ENCODE data around the gene UNC5B.

The UNC5B gene

DNA sequence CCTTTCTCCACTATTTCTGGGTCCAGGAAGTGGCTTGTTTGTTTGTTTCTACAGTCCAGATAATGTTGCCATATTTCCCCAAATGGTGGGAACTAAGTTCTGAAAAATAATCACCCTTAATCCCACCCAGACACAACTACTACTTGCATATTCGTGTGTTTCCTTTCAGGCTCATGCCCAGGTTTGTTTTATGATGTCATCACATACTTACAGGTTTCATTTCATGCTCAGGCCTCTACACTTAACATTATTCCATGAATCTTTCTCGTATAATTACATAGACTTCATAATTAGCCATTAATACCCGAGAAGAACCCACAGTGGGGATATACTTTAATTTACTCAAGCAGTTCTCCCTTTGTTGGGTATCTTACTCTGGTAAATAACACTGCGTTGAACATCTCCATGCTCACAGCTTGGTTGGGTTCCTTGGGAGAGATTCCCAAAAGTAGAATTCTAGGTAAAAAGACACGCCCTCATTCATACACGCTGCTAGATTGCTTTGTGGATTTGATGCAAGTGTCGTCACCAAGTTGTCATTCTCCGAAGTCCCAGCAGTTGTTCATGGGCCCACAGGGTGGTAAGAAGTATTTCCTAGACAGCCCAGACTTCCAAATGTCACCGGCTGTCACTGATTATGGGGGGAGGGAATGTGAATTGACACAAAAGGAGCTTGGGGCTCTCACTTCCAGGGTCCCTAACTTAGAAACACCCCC is 42.6 kb downstream of the UNC5B start:
- no peak for DNase-seq (ENCODE audit: low spot score)

DNA sequence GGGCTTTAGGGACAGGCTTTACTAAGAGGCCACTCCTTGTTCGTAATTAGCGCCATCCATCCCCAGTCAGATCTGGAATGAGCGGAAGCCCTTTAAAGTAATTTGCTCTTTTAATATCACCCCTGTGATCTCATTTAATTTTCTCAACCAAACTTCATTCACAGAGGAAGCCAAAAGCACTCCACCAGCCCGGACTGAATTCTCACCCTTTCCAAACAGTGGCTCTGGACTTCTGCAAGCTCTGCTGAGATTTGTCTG is 43.1 kb downstream of the UNC5B start:
- DNase-seq (ENCODE audit: low spot score) = no peak

DNA sequence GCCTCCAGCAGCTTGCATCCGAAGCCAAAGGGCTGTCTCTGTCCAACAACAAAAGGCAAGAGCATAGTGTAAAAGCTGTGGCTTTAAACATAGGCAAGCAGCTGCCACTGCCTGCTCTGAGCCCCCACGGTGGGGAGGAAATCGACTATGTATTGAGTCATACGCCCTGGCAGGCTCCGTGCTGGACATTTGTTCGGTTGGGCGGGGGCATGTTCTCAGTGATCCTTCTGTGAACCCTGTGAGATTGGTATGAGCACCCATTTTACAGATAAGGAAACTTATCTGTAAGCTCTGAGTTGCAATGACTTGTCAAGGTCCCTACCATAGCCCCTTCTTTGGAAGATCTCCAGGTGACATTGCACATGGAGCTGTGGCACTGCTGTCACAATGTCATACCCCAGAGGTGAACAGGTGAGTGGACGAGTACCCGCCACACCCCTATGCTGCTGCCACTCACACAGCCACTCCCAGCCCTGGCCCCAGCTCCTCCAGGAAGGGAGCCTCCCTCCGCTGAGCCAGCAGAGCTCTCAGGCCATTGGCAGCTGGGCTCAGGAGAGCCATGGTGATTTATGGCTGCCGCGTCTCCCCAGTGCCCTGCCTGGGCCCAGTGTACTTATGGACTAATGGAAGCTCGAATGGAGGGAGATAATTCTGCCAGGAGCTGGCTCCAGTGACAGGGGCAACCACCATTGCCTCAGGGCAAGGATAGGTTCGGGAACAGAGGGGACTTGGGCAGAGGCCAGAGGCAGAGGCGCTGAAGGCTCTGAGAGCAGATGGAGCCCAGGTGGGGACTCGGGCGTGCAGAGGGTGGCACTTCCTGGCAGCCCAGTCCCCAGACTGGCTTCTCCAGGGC is 43.7 kb downstream of the UNC5B start:
- no peak for DNase-seq (ENCODE audit: low spot score)

DNA sequence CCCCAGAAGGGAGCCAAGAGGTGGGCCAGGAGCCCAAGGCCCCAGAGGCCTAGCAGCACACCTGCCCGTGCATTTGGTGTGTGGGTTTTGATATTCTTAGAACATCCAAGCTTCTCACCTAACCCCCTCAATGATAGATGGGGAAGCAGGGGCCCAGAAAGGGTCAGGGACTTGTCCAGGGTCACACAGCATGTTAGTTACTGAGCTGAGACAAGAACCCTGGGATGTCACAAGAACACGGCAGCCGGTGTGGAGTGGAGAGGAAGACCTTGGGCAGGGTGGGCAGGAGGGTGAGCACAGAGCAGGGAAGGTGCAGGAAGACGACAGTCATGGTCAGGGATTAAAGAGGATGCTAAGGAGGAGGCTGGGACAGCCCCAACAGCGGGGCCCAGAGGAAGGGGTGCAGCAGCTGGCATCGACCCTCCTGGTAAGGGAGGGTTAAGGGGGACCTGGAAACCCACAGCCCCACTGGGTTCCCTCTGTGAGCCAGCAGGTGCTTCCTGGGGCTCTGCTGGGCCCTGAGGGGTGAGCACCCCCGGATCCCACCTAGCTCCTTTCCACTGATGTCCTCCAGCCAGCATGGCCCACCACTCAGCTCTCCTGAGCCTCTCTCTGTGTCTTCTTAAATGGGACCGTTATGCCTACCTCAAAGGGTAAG is 44.4 kb downstream of the UNC5B start:
- DNase-seq (ENCODE audit: low spot score) = no peak

DNA sequence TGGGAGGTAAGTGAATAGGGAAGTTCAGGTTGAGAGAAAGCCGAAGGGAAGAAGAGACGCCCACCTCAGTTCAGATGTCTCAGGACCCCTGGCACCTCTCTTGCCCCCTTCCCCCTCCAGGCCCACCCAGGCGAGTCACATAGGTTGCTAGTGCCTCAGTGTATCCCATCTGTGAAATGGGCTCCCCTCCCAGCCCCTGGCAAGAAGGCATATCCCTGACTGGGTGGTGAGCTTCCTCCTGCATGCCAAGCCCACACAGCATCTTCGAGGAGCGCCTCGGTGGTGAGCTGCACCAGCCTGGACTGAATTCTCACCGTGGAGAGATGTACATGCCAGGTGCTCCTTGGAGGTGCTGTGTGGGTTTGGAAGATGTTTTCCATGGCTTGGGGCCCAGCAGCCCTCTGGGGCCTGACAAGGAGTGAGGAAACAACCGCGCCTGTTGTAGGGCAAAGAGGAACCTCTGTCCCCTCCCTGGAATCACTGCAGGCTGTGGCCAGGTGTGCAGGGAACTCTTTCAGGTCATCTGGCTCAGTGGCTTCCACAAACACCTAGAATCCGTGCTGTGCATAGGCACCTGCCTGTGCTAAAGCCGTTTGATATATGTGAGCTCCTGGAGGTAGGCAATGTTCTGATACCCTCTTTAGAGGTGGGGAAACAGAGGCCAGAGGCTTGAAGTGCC is 45.1 kb downstream of the UNC5B start:
- DNase-seq (ENCODE audit: low spot score) = no peak

DNA sequence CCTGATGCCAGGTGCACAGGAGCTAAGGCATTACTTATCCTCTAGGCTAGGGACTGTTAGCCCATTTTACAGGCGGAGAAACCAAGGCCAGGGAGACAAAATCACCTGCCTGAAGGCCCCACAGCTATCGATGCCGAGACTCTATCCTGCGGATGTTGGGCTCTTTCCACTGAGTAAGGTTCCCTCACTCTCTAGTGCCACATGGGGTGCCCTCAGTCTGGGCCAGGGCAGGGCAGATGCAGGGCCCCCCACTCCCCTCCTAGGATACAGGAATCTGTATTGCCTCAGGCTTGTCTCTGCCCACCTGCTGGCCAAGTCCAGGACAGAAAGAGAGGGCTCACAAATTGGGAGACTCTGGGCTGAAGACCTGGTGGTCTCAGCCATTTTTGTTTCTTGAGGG is 45.7 kb downstream of the UNC5B start:
- no peak for DNase-seq (ENCODE audit: low spot score)

DNA sequence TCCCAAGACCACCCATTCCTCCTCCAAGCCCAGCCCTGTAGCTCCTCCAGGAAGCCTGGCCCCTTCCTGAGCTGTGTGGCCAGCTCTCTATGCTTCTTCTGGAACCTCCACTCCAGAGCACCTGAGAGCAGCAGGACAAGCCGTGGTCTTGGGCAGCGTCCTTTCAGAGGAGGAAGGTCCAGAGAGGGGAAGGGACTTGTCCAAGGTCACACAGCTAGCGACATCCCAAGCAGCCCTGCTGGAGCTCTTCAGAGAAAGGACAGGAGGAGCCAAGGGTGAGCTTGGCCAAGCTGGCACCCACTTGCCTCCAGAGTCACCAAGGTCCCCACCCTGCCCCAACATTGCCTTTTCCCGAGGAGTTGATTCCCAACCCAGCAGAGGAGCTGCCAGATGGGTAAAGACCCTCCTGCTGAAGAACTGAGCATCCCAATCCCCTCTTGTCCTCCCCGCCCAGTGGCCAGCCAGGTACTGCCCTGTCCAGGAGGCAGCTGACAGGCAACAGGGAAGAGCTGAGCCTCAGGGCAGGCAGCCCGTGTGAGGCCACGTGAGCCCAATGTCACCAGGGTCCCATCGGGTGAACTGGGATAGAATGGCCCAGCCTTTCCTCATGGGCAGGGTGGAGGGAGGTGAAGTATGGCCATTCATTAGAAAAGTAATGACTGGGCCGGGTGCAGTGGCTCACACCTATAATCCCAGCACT is 46.2 kb downstream of the UNC5B start:
- DNase-seq (ENCODE audit: low spot score) = no peak

DNA sequence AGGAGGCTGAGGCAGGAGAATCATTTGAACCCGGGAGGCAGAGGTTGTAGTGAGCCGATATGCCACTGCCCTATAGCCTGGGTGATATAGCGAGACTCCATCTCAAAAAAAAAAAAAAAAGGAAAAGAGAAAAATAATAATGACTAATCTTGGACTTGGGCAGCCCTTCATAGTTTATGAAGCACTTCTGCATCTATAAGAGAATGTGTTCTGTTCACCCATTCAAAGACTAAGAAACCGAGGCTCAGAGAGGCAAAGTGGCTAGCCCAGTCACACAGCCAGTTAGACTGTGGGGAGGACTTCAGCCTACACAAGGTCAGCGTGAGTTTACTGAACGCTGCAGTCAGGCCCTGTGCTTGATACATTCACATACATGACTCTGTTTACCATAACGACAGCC is 46.9 kb downstream of the UNC5B start:
- no peak for DNase-seq (ENCODE audit: low spot score)

DNA sequence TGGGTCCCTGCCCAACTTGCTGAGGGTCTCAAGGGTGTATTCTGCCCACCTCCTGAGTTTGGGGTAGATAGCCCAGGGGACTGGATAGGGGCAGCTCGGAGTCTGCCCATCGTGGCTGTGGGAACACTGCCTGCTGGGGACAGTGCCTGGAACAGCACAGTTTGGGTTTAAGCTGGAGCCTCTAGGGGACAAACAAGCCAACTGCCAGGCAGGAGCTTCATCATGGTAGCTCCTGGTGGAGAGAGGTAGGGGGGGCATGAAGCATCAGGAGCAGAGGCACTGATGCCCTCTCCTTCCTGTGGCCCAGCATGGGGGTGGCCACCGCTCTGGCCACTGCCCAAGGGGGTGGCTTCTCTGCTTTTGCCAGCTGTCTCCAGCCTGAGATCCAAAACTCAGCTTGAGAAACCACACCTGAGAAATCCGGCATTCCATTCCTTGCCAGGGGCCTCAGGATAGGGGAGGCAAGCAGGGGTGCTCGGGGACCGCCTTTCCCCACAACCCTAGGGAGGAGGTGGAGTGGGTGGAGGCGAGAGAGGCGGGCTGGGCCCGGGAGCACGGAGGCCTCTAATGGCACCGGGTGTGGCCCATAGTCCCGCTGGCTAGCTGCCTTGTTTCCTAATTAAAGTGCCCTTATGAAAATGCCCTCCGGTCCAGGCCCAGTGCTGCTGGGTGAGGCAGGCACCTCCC is 47.6 kb downstream of the UNC5B start:
- DNase-seq (ENCODE audit: low spot score) = no peak

DNA sequence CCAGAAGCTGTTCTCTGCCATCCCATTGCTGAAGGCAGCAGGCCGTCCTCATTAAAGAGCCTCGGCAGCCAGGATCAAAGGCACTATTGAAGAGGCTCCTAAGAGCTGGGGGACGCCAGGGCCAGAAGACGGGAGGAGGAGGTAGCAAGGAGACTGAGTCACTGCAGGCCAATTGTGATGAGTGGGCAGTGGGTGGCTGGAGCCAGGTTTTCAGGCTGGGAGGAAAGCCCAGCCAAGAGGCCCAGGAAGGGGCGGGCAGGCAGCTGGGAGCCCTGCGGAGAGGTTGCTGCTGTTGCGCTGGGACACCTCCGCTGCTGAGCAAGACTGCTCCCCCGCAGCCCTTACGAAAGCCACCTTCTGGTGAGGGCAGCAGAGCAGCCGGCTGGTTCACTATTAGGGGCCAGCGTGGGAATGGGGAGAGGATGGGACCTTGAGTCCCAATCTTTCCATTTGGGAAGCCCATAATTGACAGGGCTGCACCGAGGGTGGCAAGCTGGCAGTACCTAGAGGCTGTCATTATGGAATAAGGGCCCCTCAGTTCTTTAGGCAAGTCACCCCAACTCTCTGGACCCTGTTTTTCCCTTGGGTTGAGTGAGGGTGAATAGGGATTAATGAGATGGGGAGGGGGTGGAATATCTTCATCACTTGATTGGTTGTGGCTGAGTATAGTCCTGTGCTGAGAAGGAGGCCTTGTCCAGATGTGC is 48.4 kb downstream of the UNC5B start:
- DNase-seq (ENCODE audit: low spot score) = peak; percentile 6

DNA sequence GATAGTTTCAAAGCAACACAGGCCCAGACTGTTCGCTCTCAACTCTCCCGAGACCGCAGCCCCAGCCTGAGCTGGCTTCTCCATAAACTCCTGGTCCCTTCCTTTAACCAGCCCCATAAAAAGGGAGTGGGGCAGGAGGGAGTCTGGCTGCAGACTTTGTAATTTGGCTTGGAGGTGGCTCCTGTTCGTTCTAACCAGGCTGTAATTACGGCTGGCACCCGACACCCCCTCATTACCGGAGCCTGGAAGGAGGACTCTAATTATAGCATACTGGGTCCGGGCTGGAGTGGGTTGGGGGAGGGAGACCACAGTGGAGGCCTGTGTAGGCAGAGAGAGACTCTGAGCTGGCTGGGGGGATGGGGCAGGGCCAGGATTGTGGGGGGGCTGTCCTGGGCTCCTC is 49.7 kb downstream of the UNC5B start:
- DNase-seq (ENCODE audit: low spot score) = no peak

DNA sequence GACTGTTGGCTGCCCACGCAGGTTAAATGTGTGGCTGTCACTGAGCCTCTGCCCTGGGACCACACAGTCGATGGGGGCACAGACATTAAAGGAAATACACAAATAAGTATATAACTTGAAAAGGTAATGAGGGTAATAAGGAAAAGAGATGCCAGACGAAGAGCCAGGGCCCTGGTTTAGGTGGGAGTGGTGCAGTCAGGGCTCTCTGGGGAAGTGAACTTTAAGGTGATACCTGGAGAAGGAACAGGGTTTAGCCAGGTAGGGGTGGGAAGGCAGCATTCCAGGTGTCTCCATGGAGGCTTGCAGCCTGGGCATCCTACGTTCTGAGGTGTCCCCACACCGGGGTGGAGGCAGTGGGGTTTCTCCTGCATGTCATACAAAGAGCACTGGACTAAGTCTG is 50.4 kb downstream of the UNC5B start:
- DNase-seq (ENCODE audit: low spot score) = no peak

DNA sequence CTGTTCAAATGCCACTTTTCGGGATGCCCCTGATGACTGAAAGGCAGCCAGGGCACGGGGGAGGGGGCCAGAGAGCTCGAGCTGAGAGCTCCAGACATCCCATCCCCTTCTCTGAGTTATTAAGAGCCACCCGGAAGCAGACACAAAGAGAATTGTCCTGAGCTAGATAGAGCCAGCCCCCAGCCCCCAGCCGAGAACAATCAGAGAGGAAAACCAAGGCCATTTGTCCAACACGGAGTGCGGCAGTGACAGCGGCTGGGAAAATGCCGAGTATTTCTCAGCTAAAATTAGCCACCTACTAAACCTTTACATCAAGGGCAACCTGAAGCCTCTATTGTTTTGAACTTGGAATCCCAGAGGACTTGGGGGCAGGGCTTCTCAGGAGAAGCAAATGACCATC is 51.0 kb downstream of the UNC5B start:
- DNase-seq (ENCODE audit: low spot score) = no peak

DNA sequence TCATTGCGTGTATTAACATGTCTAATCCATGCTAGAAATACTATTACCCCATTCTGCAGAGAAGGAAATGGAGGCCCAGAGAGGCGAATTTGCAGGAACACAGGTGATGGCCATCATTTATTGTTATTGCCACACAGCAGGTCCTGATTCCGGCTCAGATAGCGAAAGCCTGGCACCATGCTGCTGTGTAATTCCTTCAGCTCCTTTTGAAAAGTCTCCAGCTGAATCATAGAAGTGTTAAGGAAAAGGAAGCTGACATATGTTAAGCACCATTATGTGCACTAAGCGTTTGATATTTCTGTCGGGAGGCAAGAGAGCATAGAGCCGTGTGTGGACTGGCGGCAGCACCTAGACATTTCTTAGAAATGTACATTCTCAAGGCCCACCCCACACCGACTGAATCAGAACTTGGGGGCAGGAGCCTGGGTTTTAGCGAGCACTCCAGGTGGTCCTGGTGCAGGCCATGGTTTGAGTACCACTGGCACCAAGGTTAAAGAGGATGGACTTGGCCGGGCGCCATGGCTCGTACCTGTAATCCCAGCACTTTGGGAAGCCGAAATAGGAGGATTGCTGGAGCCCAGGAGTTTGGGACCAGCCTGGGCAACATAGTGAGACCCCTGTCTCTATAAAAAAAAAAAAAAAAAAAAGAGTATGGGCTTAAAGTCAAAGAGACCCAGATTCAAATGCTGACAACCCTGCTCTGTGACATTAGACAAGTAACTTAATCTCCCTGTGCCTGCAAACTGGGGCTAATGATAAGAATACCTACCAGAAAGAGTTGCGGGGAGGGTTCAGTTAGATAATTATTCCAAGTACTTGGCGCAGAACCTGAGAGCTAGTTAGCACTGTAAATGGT is 52.2 kb downstream of the UNC5B start:
- no peak for DNase-seq (ENCODE audit: low spot score)

DNA sequence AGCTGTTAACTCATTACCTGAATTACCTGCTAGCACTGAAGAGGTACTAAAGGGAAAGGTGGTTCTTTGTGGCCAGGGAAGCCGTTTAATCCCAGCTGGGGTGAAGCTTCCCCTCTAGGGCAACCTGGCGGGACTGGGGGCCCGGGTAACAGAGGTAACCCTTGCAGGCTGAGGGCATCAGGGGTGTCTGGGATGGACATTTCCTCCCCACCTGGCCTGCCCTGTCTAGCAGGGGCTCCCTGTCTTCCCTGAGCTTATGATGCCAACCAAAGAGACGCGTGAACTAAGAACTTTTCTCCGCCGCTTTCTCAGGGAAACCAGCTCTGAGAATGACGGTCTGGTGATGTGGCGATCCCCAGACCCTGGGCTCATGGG is 52.8 kb downstream of the UNC5B start:
- DNase-seq (ENCODE audit: low spot score) = no peak

DNA sequence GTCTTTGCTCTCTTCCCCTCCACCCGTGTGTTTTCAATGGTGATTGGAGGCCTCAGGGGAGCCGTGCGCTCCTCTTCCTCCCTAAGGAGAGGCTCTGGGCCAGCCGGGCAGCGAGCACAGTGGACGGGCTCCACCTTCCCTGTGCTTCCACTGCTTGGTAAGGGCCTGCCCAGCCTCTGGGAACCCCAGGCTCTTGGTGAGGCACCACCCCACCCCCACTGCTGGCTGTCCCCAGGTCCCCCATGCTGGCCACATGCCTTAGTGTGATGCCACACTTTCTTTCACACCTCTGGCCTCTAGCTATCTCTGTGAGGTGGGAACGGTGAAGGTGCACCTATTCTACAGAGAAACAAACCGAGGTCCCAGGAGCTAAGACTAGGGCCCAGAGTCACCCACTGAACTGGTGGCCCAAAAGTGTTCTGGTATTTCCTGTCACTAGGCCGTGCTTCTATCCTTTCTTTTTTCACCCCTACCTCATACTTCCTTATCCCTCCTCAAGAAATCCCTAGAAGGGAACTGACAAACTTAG is 53.3 kb downstream of the UNC5B start:
- no peak for DNase-seq (ENCODE audit: low spot score)

DNA sequence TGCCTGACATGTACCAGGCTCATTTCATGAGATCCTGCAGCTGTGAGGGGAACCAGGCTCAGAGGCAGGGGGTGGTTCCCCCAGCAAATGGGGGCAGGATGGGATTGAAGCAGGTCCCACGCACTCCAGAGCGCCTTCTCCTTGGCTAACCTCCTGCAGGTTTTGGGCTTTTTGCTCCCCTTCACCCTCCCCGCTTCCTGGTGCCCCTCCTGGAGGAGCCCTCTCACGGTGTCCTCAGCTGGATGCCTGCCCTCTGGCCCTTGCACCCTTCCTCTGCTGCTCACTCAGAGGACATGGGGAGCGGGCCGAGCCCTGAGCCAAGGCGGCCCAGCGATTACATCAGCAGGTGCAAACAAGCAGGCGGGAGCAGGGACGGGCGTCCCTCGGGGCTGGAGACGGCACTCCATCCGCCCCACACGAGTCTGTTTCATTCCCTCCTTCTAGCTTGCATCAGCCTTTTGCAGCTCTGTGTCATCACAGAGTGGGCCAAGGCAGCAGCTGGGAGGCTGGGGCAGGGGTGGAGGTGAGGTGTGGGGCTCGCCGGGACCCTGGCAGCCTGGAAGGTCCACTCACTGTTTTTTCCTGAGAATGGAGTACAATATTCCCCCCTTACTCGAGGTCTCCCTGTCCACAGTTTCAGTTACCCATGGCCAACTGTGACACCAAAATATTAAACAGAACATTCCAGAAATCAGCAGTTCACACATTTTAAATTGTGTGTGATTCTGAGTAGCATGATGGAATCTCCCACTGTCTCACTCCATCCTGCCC is 54.0 kb downstream of the UNC5B start:
- no peak for DNase-seq (ENCODE audit: low spot score)

DNA sequence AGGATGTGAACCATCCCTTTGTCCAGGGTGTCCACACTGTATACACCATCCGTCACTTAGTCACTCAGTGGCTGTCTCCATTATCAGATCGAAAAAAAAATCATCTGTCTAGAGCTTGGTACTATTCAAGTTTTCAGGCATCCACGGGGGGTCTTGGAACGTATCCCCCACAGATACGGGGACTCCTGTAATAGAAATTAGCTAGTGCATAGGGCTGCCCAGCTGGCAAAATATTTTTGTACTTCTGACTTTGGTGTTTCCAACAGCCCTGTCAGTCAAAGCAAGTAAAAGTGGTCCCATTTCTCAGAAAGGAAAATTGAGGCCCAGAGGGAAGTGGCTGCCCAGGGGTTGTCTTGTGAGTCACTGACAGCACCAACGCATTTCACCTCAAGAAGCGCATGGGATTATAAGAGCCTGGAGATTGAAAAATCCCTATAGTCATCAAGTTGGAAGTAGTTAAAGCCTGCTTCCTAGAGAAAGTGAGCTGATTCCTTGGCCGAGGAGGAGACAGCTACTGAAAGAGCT is 54.6 kb downstream of the UNC5B start:
- no peak for DNase-seq (ENCODE audit: low spot score)

Data from COLO829 (cell line).